Measurements from ENCODE around the gene ITGA3. TPM values are rescaled to one million over a fixed set of nuclear protein-coding genes. Genes with fewer than 3 reads are reported as not detected.
"Not testable (repeated sequence)": the region's sequence is repeated elsewhere in the genome, so short reads cannot be mapped to it uniquely, and the experiment has no call there.

Gene ITGA3
- total RNA-seq, 4 donors from 2014 or later: 44.4 to 86.3 (median 77.0) TPM

DNA sequence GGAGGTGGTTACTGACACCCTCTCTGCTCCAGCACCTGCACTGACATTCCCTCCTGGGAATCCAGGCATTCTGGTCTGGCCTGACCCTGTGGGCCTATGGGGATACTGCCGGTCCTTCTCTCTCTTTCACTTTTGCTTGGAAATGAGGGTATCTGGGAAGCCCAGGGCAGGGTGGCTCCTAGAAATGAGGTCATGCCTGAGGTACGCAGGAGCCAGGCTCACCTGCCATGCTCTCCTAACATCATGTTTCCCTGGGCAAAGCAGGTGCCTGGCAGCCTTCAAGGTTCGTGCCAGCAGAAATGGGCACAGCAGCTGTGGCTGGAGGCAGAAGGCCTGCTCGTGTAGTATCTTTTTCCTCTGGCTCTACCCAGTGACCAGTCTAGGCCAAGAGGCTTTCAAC lies 3.3 kb downstream of the ITGA3 start:
- no peak for TF ChIP-seq POLR2A (IDR thresholded peaks at IDR 0.05)
- TF ChIP-seq, protein P1, sequence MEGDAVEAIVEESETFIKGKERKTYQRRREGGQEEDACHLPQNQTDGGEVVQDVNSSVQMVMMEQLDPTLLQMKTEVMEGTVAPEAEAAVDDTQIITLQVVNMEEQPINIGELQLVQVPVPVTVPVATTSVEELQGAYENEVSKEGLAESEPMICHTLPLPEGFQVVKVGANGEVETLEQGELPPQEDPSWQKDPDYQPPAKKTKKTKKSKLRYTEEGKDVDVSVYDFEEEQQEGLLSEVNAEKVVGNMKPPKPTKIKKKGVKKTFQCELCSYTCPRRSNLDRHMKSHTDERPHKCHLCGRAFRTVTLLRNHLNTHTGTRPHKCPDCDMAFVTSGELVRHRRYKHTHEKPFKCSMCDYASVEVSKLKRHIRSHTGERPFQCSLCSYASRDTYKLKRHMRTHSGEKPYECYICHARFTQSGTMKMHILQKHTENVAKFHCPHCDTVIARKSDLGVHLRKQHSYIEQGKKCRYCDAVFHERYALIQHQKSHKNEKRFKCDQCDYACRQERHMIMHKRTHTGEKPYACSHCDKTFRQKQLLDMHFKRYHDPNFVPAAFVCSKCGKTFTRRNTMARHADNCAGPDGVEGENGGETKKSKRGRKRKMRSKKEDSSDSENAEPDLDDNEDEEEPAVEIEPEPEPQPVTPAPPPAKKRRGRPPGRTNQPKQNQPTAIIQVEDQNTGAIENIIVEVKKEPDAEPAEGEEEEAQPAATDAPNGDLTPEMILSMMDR (IDR thresholded peaks at IDR 0.05): no peak
- peak overlapping the region in 2 of 4 donors; percentile 1 to 79 for H3K4me3 ChIP-seq

DNA sequence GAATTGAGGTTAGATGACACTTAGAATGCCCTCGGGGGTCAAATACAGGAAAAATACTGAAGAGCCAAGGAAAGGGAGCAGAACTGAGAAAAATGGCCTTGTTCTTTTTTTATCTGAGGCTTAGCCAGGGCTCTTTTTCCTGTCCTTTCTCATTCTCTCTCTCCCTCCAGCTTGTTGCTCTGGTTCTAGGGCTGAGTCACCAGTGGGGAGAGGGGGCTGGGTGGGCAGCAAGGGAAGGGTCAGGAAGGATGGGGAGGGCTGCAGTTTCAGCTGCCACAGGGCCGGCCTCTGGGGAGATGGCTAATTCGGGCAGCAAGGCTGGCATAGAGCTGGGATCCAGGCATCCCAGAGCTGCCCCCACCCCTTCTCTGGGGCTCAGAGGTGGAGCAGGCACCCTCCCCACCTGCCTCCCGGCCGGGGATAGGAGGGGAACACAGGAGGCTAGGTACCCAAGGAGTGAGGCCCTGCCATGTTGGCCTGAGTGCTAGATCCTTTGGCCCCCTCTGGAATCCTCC lies 3.9 kb downstream of the ITGA3 start:
- WGBS, 2 donors: 12 to 33% methylated on average over 1 to 2 of the region's 5 CpGs
- Histone ChIP-seq H3K4me1 (peaks cover 68 to 99% (median 87%) of the 10 kb centered on the region in 3 donors), H3K9me3 (no peaks in the 10 kb centered on the region), H3K27ac (peak overlapping the region; percentile 89 to 95 (median 92)), H3K4me3 (peak overlapping the region in 2 of 4 donors; percentile 1 to 79), H3K36me3 (no peaks in the 10 kb centered on the region), H3K27me3 (no peaks in the 10 kb centered on the region)
- intact Hi-C loops (cut with DNase I): no loop called here
- TF ChIP-seq POLR2A (IDR thresholded peaks at IDR 0.05): no peak
- TF ChIP-seq, protein P1 (IDR thresholded peaks at IDR 0.05): no peak
- DNase-seq: no peak

More for the DNA sequence above, 3.3 kb downstream of the ITGA3 start:
- H3K27me3 ChIP-seq: no peaks in the 10 kb centered on the region
- no peaks in the 10 kb centered on the region for H3K36me3 ChIP-seq
- H3K4me1 ChIP-seq: peaks cover 67 to 99% (median 87%) of the 10 kb centered on the region in 3 donors
- H3K9me3 ChIP-seq: no peaks in the 10 kb centered on the region
- WGBS, 2 donors: 37 to 44% methylated on average over 1 to 2 of the region's 4 CpGs
- intact Hi-C loops (cut with DNase I): no loop called here
- H3K27ac ChIP-seq: peak overlapping the region; percentile 89 to 95 (median 92)
- DNase-seq: no peak

DNA sequence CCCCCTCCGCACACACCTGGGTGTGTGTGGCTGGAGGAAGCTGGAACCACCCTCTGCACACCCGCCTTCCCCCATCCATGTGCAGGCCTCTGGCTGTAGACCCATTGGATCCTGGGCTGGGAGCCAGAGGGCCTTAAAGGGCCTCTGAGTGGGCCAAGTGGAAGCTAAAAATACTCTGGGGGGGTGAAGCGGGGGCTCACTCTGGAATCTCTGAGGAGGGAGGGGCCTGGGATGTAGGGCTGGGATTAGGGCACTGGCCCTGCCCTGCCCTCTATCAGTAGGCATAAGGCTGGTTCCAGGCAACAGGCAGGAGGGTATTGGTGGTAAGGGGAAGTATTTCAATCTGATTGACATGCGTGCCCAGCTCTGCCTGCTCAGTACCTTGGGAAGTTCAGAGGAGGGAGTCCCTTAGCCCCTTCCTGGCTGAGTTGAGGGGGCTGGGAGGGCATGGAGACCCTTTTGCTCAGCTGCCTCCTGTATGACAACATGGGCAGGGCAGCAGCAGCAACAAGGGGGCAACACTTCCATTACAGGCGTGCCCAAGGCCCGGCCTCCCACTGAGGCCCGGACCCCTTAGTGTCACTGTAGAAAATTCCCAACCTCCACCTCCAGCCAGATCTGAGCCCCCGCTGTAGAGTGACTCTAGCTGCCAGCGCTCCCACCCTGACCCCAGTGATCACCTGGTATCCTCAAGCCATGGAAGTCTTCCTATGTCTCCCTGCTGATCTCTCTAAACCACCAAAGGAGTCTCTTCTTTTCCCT lies 5.2 kb downstream of the ITGA3 start:
- WGBS, 2 donors: 48 to 49% methylated on average over 5 to 9 of the region's 9 CpGs
- Histone ChIP-seq H3K4me1 (peaks cover 75 to 96% (median 96%) of the 10 kb centered on the region in 3 donors), H3K9me3 (no peaks in the 10 kb centered on the region), H3K27me3 (no peaks in the 10 kb centered on the region), H3K36me3 (no peaks in the 10 kb centered on the region), H3K27ac (peak overlapping the region; percentile 89 to 95 (median 92)), H3K4me3 (peak overlapping the region in 2 of 4 donors; percentile 31 to 79)
- TF ChIP-seq POLR2A (IDR thresholded peaks at IDR 0.05): no peak
- TF ChIP-seq, protein P1 (IDR thresholded peaks at IDR 0.05): no peak
- intact Hi-C loops (cut with DNase I): no loop called here
- DNase-seq: no peak

DNA sequence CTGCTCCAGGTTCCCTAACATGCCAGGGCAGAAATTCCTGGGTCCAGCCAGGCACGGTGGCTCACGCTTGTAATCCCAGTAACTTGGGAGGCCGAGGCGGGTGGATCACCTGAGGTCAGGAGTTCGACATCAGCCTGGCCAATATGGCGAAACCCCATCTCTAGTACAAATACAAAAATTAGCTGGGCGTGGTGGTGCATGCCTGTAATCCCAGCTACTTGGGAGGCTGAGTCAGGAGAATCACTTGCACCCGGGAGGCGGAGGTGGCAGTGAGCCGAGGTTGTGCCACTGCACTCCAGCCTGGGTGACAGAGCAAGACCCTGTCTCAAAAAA lies 5.8 kb downstream of the ITGA3 start:
- H3K9me3 ChIP-seq; intact Hi-C loops (cut with DNase I); DNase-seq; H3K27me3 ChIP-seq; H3K36me3 ChIP-seq: not testable (repeated sequence)
- WGBS, 2 donors: 16 to 41% methylated on average over 4 to 9 of the region's 10 CpGs
- Histone ChIP-seq H3K4me1 (peaks cover 70 to 94% (median 91%) of the 10 kb centered on the region in 3 donors), H3K27ac (peak overlapping the region; percentile 89 to 95 (median 92)), H3K4me3 (peak overlapping the region in 2 of 4 donors; percentile 31 to 79)

DNA sequence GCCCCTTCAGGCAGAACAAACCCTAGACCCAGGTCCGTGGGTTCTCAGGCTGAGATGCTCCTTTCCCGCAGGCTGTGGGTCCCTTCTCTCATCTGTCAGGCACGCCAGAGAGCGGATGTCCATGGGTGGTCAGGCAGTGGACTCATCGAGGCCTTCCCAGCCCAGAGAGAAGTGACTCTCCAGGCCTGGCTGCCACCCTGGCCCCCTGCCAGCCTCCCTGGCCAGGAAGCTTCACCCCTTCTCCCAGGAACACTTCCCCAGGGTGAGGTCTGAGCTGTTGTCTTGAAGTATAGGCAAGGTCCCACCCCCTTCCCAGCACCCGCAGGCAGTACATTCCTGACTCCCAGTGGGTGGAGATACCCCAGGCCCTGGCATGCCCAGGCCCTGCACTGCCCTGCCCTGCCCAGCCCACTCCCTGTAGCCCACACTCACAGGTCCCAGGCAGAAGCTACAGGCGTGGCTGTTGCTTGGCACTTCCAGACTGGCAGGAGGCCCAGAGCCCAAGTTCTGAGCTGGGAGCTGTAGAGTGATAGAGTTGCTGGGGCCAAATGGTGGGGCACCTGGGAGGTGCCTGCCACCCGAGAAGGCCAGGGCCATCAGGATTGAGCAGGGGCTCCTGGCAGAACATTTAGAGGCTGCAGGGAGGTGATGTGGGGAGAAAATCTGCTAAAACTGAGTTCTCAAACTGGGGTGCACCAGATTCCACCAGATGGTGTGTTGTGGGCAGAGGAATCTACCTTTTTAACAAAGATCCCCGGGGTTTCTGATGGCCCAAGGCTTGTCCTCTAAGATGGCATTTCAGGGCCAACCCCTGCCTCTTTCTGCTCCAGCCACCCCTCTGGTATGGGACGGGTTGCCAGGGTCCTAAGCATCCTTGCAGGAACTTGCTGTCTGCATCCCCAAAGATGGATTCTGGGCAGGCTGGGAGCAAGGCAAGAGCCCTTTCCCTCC lies 6.7 kb downstream of the ITGA3 start:
- Histone ChIP-seq H3K4me1 (peaks cover 62 to 86% (median 85%) of the 10 kb centered on the region in 3 donors), H3K4me3 (peak overlapping the region in 3 of 4 donors; percentile 23 to 79 (median 31)), H3K36me3 (peaks cover 0 to 9% (median 7%) of the 10 kb centered on the region in 3 donors), H3K27me3 (no peaks in the 10 kb centered on the region), H3K27ac (peak overlapping the region; percentile 89 to 95 (median 92)), H3K9me3 (no peaks in the 10 kb centered on the region)
- peak in 1 of 4 donors; percentile 44 for TF ChIP-seq POLR2A (IDR thresholded peaks at IDR 0.05)
- TF ChIP-seq, protein P1 (IDR thresholded peaks at IDR 0.05): no peak
- WGBS, 2 donors: 2 to 34% methylated on average over 5 to 7 of the region's 10 CpGs
- intact Hi-C loops (cut with DNase I): no loop called here
- no peak for DNase-seq
